Vagina (tissue), 2 donors: ENCODE measurements around the gene RSF1. TPM values are rescaled to one million over a fixed set of nuclear protein-coding genes. Genes with fewer than 3 reads are reported as not detected.

Source experiments
- DNase-seq, 2 donors: peaks; one replicate each; pipeline ENCODE4 v3.0.0-alpha.2; 2017; ENCODE audit errors: extremely low spot score in 2 of 2
- H3K27ac ChIP-seq: fragments of 200-600 bp; sonication (generic); one replicate; pipeline ENCODE4 v1.5.1; 2019
- H3K27me3 ChIP-seq: fragments of 200-600 bp; sonication (generic); one replicate; pipeline ENCODE4 v1.5.1; 2019
- H3K36me3 ChIP-seq, 2 donors: fragments of 200-600 bp; sonication (generic); one replicate each; pipeline ENCODE4 v1.5.1; 2017 to 2019
- H3K4me1 ChIP-seq: fragments of 200-600 bp; sonication (generic); one replicate; pipeline ENCODE4 v1.5.1; 2019
- H3K4me3 ChIP-seq, 2 donors: fragments of 200-600 bp; sonication (generic); 1 replicate in 1 of 2; 2 replicates in 1 of 2; pipeline ENCODE4 v1.5.1; 2016 to 2019
- H3K9me3 ChIP-seq: fragments of 200-600 bp; sonication (generic); one replicate; pipeline ENCODE4 v1.5.1; 2019
- POLR2A ChIP-seq, 2 donors: fragments of 450-650 bp; IDR thresholded peaks; one replicate each; pipeline ENCODE4 v1.6.1; 2017; ENCODE audit warnings: antibody characterized with exemption in 2 of 2, mild to moderate bottlenecking in 2 of 2, moderate library complexity in 2 of 2
- POLR2AphosphoS5 ChIP-seq, 2 donors: sonication (generic); formaldehyde crosslinking; IDR thresholded peaks; one replicate each; pipeline ENCODE4 v1.9.0; 2017; ENCODE audit warnings: antibody characterized with exemption in 2 of 2, mild to moderate bottlenecking in 2 of 2, low read depth in 1 of 2; ENCODE audit not compliant: insufficient read depth in 1 of 2
- intact Hi-C: fragments of 100-400 bp; cut with DNase I; formaldehyde crosslinking; loops from one replicate; pipeline ENCODE4 v1.15.1; 2023
- total RNA-seq: library from RNA; depleted of rRNA; stranded (reverse); fragments of >200 nt; gene quantifications from one replicate; pipeline ENCODE4 v1.2.3, GENCODE V29; 2016
- TF ChIP-seq, protein P1 (sequence below), 3 experiments: fragments of 450-650 bp in 2 of 3; fragments of 200-600 bp in 1 of 3; sonication (generic) in 1 of 3; IDR thresholded peaks; one replicate each; pipeline ENCODE4 v1.5.1; 2017 to 2019; ENCODE audit warnings: antibody characterized with exemption in 3 of 3, mild to moderate bottlenecking in 2 of 3, moderate library complexity in 2 of 3

RSF1 gene
- total RNA-seq, 1 donor from 2014 or later = 60.4 TPM

DNA sequence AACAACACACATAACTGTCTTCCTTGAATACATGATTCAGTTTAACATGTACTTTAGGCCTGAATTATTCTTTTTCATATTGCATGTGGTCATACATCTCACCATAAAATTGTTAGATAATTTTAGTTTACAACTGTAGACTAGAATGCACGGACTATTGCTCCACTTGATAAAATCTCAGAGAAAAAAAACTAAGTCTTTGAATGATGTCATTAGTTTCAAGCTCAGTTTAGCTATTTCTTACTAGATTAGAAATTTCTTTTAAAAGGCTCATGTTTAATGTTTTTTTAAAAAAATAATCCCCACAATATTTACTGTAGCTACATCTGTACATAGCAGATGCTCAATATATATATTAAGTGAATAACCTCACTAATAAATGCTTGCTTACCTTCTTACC is 5.1 kb downstream of the RSF1 start:
- Histone ChIP-seq H3K27me3 (no peaks in the 10 kb centered on the region), H3K27ac (no peak overlapping the region), H3K4me3 (no peak overlapping the region), H3K9me3 (no peaks in the 10 kb centered on the region), H3K4me1 (peaks cover 25% of the 10 kb centered on the region), H3K36me3 (peaks cover 0 to 6% of the 10 kb centered on the region in 2 donors)
- DNase-seq = no peak
- TF ChIP-seq POLR2A (IDR thresholded peaks at IDR 0.05) = no peak
- TF ChIP-seq, protein P1, sequence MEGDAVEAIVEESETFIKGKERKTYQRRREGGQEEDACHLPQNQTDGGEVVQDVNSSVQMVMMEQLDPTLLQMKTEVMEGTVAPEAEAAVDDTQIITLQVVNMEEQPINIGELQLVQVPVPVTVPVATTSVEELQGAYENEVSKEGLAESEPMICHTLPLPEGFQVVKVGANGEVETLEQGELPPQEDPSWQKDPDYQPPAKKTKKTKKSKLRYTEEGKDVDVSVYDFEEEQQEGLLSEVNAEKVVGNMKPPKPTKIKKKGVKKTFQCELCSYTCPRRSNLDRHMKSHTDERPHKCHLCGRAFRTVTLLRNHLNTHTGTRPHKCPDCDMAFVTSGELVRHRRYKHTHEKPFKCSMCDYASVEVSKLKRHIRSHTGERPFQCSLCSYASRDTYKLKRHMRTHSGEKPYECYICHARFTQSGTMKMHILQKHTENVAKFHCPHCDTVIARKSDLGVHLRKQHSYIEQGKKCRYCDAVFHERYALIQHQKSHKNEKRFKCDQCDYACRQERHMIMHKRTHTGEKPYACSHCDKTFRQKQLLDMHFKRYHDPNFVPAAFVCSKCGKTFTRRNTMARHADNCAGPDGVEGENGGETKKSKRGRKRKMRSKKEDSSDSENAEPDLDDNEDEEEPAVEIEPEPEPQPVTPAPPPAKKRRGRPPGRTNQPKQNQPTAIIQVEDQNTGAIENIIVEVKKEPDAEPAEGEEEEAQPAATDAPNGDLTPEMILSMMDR (IDR thresholded peaks at IDR 0.05) = no peak
- no peak for TF ChIP-seq POLR2AphosphoS5 (IDR thresholded peaks at IDR 0.05; ENCODE audit: insufficient read depth in 1 of 2, low read depth in 1 of 2)
- intact Hi-C loops = no loop called here

DNA sequence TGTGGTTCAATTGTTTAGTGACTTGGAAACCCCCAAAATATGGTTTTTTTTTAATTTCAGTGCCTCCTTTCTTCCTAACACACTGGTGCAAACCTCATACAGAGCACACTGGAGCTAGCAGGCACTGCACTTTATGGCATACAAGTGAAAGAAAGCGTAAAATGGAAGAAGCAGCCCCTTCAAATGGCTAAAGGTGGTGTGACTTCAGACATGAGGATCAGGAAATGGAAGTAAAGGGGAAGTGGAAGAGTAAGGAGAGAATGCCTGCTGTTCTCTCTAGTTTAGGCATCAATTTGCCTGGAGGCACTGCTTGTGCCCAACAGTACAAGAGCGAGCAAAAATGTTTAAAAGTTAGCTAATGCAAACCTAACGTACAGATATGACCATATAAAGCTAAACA is 5.7 kb downstream of the RSF1 start:
- peaks cover 25% of the 10 kb centered on the region for H3K4me1 ChIP-seq
- H3K4me3 ChIP-seq = no peak overlapping the region
- intact Hi-C loops = no loop called here
- TF ChIP-seq POLR2AphosphoS5 (IDR thresholded peaks at IDR 0.05; ENCODE audit: insufficient read depth in 1 of 2, low read depth in 1 of 2) (no peak), POLR2A (IDR thresholded peaks at IDR 0.05) (no peak)
- TF ChIP-seq, protein P1 (IDR thresholded peaks at IDR 0.05) = no peak
- H3K9me3 ChIP-seq = no peaks in the 10 kb centered on the region
- H3K27ac ChIP-seq = no peak overlapping the region
- no peaks in the 10 kb centered on the region for H3K27me3 ChIP-seq
- no peak for DNase-seq
- peaks cover 0 to 6% of the 10 kb centered on the region in 2 donors for H3K36me3 ChIP-seq

DNA sequence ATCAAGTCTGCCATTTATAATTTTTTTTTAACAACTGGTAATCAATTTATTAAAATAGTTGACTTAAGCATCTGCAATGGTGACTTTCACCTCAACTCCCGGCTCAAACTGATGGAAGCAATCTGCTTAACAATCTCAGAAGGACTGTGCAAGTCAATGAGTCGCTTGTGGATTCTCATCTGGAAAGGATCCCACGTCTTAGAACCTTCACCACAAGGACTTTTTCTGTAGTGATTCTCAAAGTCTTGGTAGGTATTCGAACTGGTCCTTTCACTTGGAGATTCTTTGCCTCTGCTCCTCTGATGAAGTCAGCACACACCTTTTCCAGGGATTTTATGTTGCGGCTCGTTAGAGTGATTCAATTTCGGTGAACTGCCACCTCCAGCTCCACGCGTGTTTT is 7.3 kb downstream of the RSF1 start:
- H3K27ac ChIP-seq = no peak overlapping the region
- H3K27me3 ChIP-seq = no peaks in the 10 kb centered on the region
- H3K4me3 ChIP-seq = no peak overlapping the region
- H3K4me1 ChIP-seq = peaks cover 15% of the 10 kb centered on the region
- intact Hi-C loops = no loop called here
- DNase-seq = no peak
- peaks cover 0 to 6% of the 10 kb centered on the region in 2 donors for H3K36me3 ChIP-seq
- TF ChIP-seq, protein P1 (IDR thresholded peaks at IDR 0.05) = no peak
- TF ChIP-seq POLR2A (IDR thresholded peaks at IDR 0.05) = no peak
- TF ChIP-seq POLR2AphosphoS5 (IDR thresholded peaks at IDR 0.05; ENCODE audit: insufficient read depth in 1 of 2, low read depth in 1 of 2) = no peak
- no peaks in the 10 kb centered on the region for H3K9me3 ChIP-seq

DNA sequence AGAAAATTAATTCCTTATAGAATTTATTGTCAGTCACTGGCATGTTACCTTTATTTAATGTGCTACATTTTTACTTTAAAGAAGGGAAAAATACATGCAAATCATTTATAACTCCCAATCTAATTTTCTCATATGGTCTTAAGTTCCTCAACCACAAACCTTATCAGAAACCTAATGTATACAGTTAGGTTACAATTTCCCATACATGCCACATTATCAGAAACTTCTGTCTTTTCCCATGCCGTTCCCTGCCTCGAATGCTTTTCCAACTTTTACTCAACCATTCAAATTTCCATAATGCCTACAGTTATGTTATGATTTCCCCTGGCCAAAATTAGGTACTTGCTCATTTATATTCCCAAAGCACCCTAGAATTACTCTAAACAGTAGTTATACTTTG is 13.5 kb downstream of the RSF1 start:
- peaks cover 23% of the 10 kb centered on the region for H3K4me1 ChIP-seq

DNA sequence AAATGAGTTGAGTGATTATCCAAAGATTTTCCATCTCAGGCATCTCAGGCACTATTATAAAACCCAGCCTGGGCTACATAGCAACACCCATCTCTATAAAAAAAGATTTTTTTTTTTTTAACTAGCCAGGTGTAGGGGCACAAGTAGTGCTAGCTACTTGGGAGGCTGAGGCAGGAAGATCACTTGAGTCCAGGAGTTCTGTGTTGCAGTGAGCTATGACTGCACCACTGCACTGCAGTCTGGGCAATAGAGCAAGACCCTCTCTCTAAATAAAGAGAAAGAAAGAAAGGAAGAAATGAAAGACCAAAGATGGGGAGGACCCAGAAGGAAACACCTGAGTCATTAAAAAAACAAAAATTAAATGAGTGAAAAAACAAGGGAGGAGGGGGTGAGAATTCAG is 14.1 kb downstream of the RSF1 start:
- H3K9me3 ChIP-seq = no peaks in the 10 kb centered on the region
- peaks cover 23% of the 10 kb centered on the region for H3K4me1 ChIP-seq
- H3K36me3 ChIP-seq = no peaks in the 10 kb centered on the region
- no peak overlapping the region for H3K4me3 ChIP-seq
- no peak overlapping the region for H3K27ac ChIP-seq
- DNase-seq = no peak
- TF ChIP-seq POLR2AphosphoS5 (IDR thresholded peaks at IDR 0.05; ENCODE audit: insufficient read depth in 1 of 2, low read depth in 1 of 2) (no peak), POLR2A (IDR thresholded peaks at IDR 0.05) (no peak)
- TF ChIP-seq, protein P1 (IDR thresholded peaks at IDR 0.05) = no peak
- no peaks in the 10 kb centered on the region for H3K27me3 ChIP-seq
- intact Hi-C loops = no loop called here

More for the DNA sequence above, 13.5 kb downstream of the RSF1 start:
- intact Hi-C loops = no loop called here
- Histone ChIP-seq H3K27me3 (no peaks in the 10 kb centered on the region), H3K9me3 (no peaks in the 10 kb centered on the region), H3K36me3 (no peaks in the 10 kb centered on the region), H3K4me3 (no peak overlapping the region), H3K27ac (no peak overlapping the region)
- no peak for DNase-seq
- TF ChIP-seq POLR2A (IDR thresholded peaks at IDR 0.05) = no peak
- no peak for TF ChIP-seq POLR2AphosphoS5 (IDR thresholded peaks at IDR 0.05; ENCODE audit: insufficient read depth in 1 of 2, low read depth in 1 of 2)
- TF ChIP-seq, protein P1 (IDR thresholded peaks at IDR 0.05) = no peak
